ENCODE results near the gene HSP90AB1.

GRCh38 chr6:44255871-44256774 is 9.2 kb downstream of the HSP90AB1 start:
- TF ChIP-seq USF2 (IDR thresholded peaks at IDR 0.05; ENCODE audit: borderline replicate concordance, low read depth, low read length) (no peak), CTCF (IDR thresholded peaks at IDR 0.05) (no peak), POLR2AphosphoS5 (IDR thresholded peaks at IDR 0.05; ENCODE audit: low read depth, low read length) (no peak; the same call in 1 of the 2 replicates), RFX5 (IDR thresholded peaks at IDR 0.05; ENCODE audit: low read length) (no peak), REST (IDR thresholded peaks at IDR 0.05; ENCODE audit: low read depth, low read length) (no peak), FOSL2 (IDR thresholded peaks at IDR 0.05; ENCODE audit: borderline replicate concordance, low read depth) (no peak), RCOR1 (IDR thresholded peaks at IDR 0.05; ENCODE audit: low read length) (no peak), PBX3 (IDR thresholded peaks at IDR 0.05) (no peak), TCF12 (IDR thresholded peaks at IDR 0.05) (no peak)

Measured in SK-N-SH (cell line).